Loucy (cell line): ENCODE results near the gene SVEP1.

Source experiments
- H2AFZ ChIP-seq: fragments of 200-600 bp; sonication (generic); 2 replicates; pipeline ENCODE4 v1.6.0; 2016; ENCODE audit warnings: antibody characterized with exemption, mild to moderate bottlenecking, low read length, moderate library complexity
- H3F3A ChIP-seq: fragments of 200-600 bp; 2 replicates; pipeline ENCODE4 v1.6.0; 2016; ENCODE audit warnings: antibody characterized with exemption, low read depth, mild to moderate bottlenecking
- H3K27me3 ChIP-seq: fragments of 200-600 bp; sonication (generic); 2 replicates; pipeline ENCODE4 v1.6.1; 2014; ENCODE audit warnings: low read length, mild to moderate bottlenecking; ENCODE audit not compliant: insufficient read depth, poor library complexity, severe bottlenecking
- H3K36me3 ChIP-seq: fragments of 200-600 bp; sonication (generic); 2 replicates; pipeline ENCODE4 v1.6.1; 2016; ENCODE audit warnings: low read length; ENCODE audit not compliant: insufficient read depth
- H3K4me1 ChIP-seq: fragments of 200-600 bp; sonication (generic); 2 replicates; pipeline ENCODE4 v1.5.1; 2014; ENCODE audit warnings: low read length, mild to moderate bottlenecking; ENCODE audit not compliant: insufficient read depth, poor library complexity, severe bottlenecking
- H3K4me2 ChIP-seq: fragments of 200-600 bp; sonication (generic); 2 replicates; pipeline ENCODE4 v1.6.0; 2014; ENCODE audit warnings: antibody characterized with exemption, low read length, low read depth, mild to moderate bottlenecking; ENCODE audit not compliant: poor library complexity, severe bottlenecking
- H3K4me3 ChIP-seq: fragments of 200-600 bp; sonication (generic); 2 replicates; pipeline ENCODE4 v1.5.1; 2014; ENCODE audit warnings: low read length, mild to moderate bottlenecking, mixed read lengths; ENCODE audit not compliant: poor library complexity, severe bottlenecking
- H3K79me2 ChIP-seq: fragments of 200-600 bp; sonication (generic); 2 replicates; pipeline ENCODE4 v1.6.1; 2014; ENCODE audit warnings: low read length; ENCODE audit not compliant: insufficient read depth
- H3K9ac ChIP-seq: fragments of 200-600 bp; sonication (generic); 2 replicates; pipeline ENCODE4 v1.6.0; 2014; ENCODE audit warnings: mild to moderate bottlenecking, low read depth, low read length, moderate library complexity; ENCODE audit not compliant: poor library complexity, severe bottlenecking
- H3K9me2 ChIP-seq: fragments of 200-600 bp; sonication (generic); replicated peaks from 2 replicates; pipeline ENCODE4 v1.6.1; 2016; ENCODE audit warnings: low read depth, low read length, mixed read lengths
- H3K9me3 ChIP-seq: fragments of 200-600 bp; sonication (generic); 2 replicates; pipeline ENCODE4 v1.6.1; 2014; ENCODE audit warnings: mild to moderate bottlenecking, antibody characterized with exemption, low read length, low read depth; ENCODE audit not compliant: insufficient read depth
- H4K20me1 ChIP-seq: fragments of 200-600 bp; sonication (generic); 2 replicates; pipeline ENCODE4 v1.6.0; 2014; ENCODE audit warnings: antibody characterized with exemption, low read length, mild to moderate bottlenecking; ENCODE audit not compliant: insufficient read depth, poor library complexity, severe bottlenecking
- EZH2phosphoT487 ChIP-seq: fragments of 200-600 bp; IDR thresholded peaks from 2 replicates; pipeline ENCODE4 v1.6.1; 2018; ENCODE audit warnings: antibody characterized with exemption, mild to moderate bottlenecking, moderate library complexity, borderline replicate concordance
- TF ChIP-seq, protein P1 (sequence below): fragments of 200-600 bp; sonication (generic); conservative IDR thresholded peaks from 2 replicates; pipeline ENCODE4 v1.5.1; 2014; ENCODE audit warnings: mild to moderate bottlenecking, antibody characterized with exemption, low read length

Gene SVEP1

DNA sequence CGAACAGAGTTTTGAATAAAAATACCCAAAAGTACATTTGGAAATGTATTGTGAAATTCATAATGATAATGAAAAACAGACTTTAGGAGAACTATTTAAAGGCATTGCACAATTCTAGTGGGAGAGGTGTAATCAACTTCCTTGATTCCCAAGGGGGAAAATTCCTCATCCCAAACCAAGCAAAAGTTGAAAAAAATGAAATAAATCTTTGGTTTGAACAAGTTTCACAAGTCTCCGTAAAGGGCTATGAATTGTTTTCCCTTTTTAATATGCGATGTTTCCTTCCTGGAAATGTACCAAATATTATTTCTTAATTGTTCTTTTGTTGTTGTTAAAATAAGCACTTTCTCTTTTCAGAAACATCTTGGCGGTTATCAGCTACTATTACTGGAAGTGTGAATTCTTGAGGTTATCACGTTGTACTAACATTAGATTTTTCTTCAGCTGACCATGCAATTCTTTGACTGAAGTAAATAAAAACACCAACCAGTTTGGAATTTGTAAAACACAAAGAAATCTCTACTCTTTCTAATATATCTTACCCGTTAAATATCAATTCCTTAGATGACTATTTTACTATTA is 59.3 kb downstream of the SVEP1 start:
- Histone ChIP-seq H2AFZ (no peak overlapping the region), H4K20me1 (no peaks in the 10 kb centered on the region), H3F3A (no peaks in the 10 kb centered on the region), H3K9ac (no peak overlapping the region), H3K4me1 (no peaks in the 10 kb centered on the region), H3K4me2 (no peak overlapping the region), H3K9me3 (no peaks in the 10 kb centered on the region), H3K79me2 (no peaks in the 10 kb centered on the region), H3K4me3 (no peak overlapping the region), H3K27me3 (no peaks in the 10 kb centered on the region), H3K9me2 (no peaks in the 10 kb centered on the region), H3K36me3 (no peaks in the 10 kb centered on the region)
- TF ChIP-seq, protein P1, sequence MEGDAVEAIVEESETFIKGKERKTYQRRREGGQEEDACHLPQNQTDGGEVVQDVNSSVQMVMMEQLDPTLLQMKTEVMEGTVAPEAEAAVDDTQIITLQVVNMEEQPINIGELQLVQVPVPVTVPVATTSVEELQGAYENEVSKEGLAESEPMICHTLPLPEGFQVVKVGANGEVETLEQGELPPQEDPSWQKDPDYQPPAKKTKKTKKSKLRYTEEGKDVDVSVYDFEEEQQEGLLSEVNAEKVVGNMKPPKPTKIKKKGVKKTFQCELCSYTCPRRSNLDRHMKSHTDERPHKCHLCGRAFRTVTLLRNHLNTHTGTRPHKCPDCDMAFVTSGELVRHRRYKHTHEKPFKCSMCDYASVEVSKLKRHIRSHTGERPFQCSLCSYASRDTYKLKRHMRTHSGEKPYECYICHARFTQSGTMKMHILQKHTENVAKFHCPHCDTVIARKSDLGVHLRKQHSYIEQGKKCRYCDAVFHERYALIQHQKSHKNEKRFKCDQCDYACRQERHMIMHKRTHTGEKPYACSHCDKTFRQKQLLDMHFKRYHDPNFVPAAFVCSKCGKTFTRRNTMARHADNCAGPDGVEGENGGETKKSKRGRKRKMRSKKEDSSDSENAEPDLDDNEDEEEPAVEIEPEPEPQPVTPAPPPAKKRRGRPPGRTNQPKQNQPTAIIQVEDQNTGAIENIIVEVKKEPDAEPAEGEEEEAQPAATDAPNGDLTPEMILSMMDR, result no peak
- TF ChIP-seq EZH2phosphoT487, result no peak

DNA sequence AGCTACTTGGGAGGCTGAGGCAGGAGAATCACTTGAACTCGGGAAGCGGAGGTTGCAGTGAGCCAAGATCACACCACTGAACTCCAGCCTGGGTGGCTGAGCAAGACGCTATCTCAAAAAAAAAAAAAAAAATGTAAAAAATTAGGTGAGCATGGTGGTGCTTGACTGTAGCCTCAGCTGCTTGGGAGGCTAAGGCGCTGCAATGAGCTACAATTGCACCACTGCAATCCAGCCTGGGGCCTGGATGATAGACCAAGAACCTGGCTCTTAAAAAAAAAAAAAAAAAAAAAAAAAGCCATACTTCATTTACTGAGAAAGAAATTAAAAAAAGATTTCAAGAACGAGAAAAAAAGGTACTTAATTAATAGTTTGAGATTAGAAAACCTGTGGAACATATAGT is 62.1 kb downstream of the SVEP1 start:
- Histone ChIP-seq H3K79me2 (no peaks in the 10 kb centered on the region), H3K9me3 (no peaks in the 10 kb centered on the region), H2AFZ (no peak overlapping the region), H3K36me3 (no peaks in the 10 kb centered on the region), H3K27me3 (no peaks in the 10 kb centered on the region), H3K9me2 (no peaks in the 10 kb centered on the region), H3K4me1 (no peaks in the 10 kb centered on the region), H3F3A (no peaks in the 10 kb centered on the region), H3K9ac (no peak overlapping the region), H3K4me3 (no peak overlapping the region), H3K4me2 (no peak overlapping the region), H4K20me1 (no peaks in the 10 kb centered on the region)
- TF ChIP-seq, protein P1, result no peak
- no peak for TF ChIP-seq EZH2phosphoT487

DNA sequence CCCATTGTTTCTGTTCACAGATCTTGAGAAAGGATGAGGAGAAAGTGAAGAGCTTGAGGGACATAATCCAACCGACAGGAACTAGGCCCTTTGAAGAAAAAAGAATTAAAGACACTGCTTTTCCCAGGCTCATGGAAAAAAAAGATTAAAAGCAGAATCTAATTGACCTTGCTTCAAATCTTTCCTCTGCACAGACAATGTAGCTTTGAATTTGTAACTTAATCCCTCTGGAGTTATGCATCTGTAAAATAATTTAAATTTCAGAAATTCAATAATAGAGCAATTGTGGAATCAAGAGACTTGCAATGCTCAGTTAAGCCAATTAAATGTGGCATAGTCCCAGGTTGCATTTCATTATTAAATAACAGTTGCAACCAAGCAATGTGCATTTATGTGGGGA is 64.6 kb downstream of the SVEP1 start:
- no peaks in the 10 kb centered on the region for H3F3A ChIP-seq
- no peaks in the 10 kb centered on the region for H4K20me1 ChIP-seq
- no peaks in the 10 kb centered on the region for H3K9me2 ChIP-seq
- no peak overlapping the region for H3K9ac ChIP-seq
- no peaks in the 10 kb centered on the region for H3K4me1 ChIP-seq
- H3K36me3 ChIP-seq, result no peaks in the 10 kb centered on the region
- H3K4me3 ChIP-seq, result no peak overlapping the region
- H3K4me2 ChIP-seq, result no peak overlapping the region
- TF ChIP-seq EZH2phosphoT487, result no peak
- TF ChIP-seq, protein P1, result no peak
- no peaks in the 10 kb centered on the region for H3K79me2 ChIP-seq
- no peaks in the 10 kb centered on the region for H3K27me3 ChIP-seq
- H2AFZ ChIP-seq, result no peak overlapping the region
- H3K9me3 ChIP-seq, result no peaks in the 10 kb centered on the region
